AG04449 (cell line): ENCODE results near the gene THRB.

Experiments used
- CTCF ChIA-PET: fragments of 350-600 bp; formaldehyde crosslinking; extraction: SDS; loops from one replicate; lab custom pipeline; 2021; ENCODE audit warnings: antibody characterized with exemption; lab: Yijun Ruan, JAX
- POLR2A ChIA-PET: fragments of 400-600, 350-600 bp; formaldehyde crosslinking; extraction: SDS; loops from one replicate; lab custom pipeline; 2020; ENCODE audit warnings: antibody characterized with exemption, inconsistent platforms; lab: Yijun Ruan, JAX
- DNase-seq: peaks from one replicate; pipeline ENCODE4 v3.0.0-alpha.2; 2010; ENCODE audit warnings: low read depth, low spot score
- H3K4me3 ChIP-seq: 2 replicates; pipeline ENCODE4 v1.5.1; 2011; ENCODE audit warnings: low read depth, mild to moderate bottlenecking, control low read depth, low read length
- CTCF ChIP-seq: IDR thresholded peaks from one replicate; pipeline ENCODE4 v1.5.1; 2011; ENCODE audit warnings: mild to moderate bottlenecking, moderate library complexity, low read length, control low read depth, inconsistent platforms; ENCODE audit not compliant: insufficient read depth; ENCODE audit errors: missing control alignments

THRB gene

GRCh38 chr3:24454393-24454792 lies 40.3 kb downstream of the THRB start:
- no peak overlapping the region for H3K4me3 ChIP-seq
- no peak for TF ChIP-seq CTCF
- CTCF ChIA-PET: no interaction called here
- DNase-seq: no peak
- POLR2A ChIA-PET: no interaction called here

- DNase-seq: no peak
- CTCF ChIA-PET: no interaction called here
- H3K4me3 ChIP-seq: no peak overlapping the region
- POLR2A ChIA-PET: no interaction called here
- no peak for TF ChIP-seq CTCF
Measured at GRCh38 chr3:24451461-24452099, 43.1 kb downstream of the THRB start.

- DNase-seq: no peak
- no peak for TF ChIP-seq CTCF
- POLR2A ChIA-PET: no interaction called here
- H3K4me3 ChIP-seq: no peak overlapping the region
- CTCF ChIA-PET: no interaction called here
Measured at GRCh38 chr3:24450160-24450907, 44.3 kb downstream of the THRB start.

GRCh38 chr3:24447836-24448235 lies 46.8 kb downstream of the THRB start:
- CTCF ChIA-PET: no interaction called here
- POLR2A ChIA-PET: no interaction called here
- DNase-seq: no peak
- no peak for TF ChIP-seq CTCF
- no peak overlapping the region for H3K4me3 ChIP-seq

- ChIA-PET CTCF (no interaction called here), POLR2A (no interaction called here)
- TF ChIP-seq CTCF: no peak
- no peak for DNase-seq
- H3K4me3 ChIP-seq: no peak overlapping the region
Measured at GRCh38 chr3:24446032-24446431, 48.6 kb downstream of the THRB start.

GRCh38 chr3:24443476-24443875 lies 51.2 kb downstream of the THRB start:
- CTCF ChIA-PET: no interaction called here
- POLR2A ChIA-PET: no interaction called here
- TF ChIP-seq CTCF: no peak
- no peak overlapping the region for H3K4me3 ChIP-seq
- no peak for DNase-seq
